HEK293 (cell line): Measurements from ENCODE around the gene OPCML.

Experiments
- CTCF ChIA-PET: fragments of 350-600 bp; formaldehyde crosslinking; extraction: SDS; loops from one replicate; lab custom pipeline; 2021; ENCODE audit warnings: antibody characterized with exemption; lab: Yijun Ruan, JAX
- POLR2A ChIA-PET: fragments of 300-600 bp; formaldehyde crosslinking; extraction: SDS; loops from one replicate; lab custom pipeline; 2020; ENCODE audit warnings: antibody characterized with exemption, inconsistent platforms; lab: Yijun Ruan, JAX
- H3K27ac ChIP-seq: fragments of 200-500 bp; sonication (Bioruptor generic); 2 replicates; pipeline ENCODE4 v1.5.1; 2014; ENCODE audit warnings: low read depth, low read length, control low read depth, inconsistent platforms; ENCODE audit errors: extremely low read depth
- H3K36me3 ChIP-seq, 2 experiments: fragments of 200-500 bp in 1 of 2; sonication (Bioruptor generic) in 1 of 2; 1 replicate in 1 of 2; 2 replicates in 1 of 2; pipeline ENCODE4 v1.5.1; 2014 to 2017; ENCODE audit warnings: inconsistent platforms in 2 of 2, low read length in 2 of 2; ENCODE audit not compliant: control insufficient read depth in 2 of 2, insufficient read depth in 1 of 2
- H3K4me1 ChIP-seq: fragments of 200-500 bp; sonication (Bioruptor generic); 2 replicates; pipeline ENCODE4 v1.5.1; 2014; ENCODE audit warnings: mild to moderate bottlenecking, low read length, inconsistent platforms; ENCODE audit not compliant: control insufficient read depth, insufficient read depth
- H3K4me3 ChIP-seq: 2 replicates; pipeline ENCODE4 v1.5.1; 2011; ENCODE audit warnings: low read depth, mild to moderate bottlenecking, control low read depth, low read length, moderate library complexity
- H3K9me3 ChIP-seq: fragments of 200-500 bp; sonication (Bioruptor generic); 2 replicates; pipeline ENCODE4 v1.5.1; 2014; ENCODE audit warnings: low read depth, low read length, inconsistent platforms; ENCODE audit not compliant: control insufficient read depth, insufficient read depth
- HOXC10 ChIP-seq: sonication (generic); formaldehyde crosslinking; IDR thresholded peaks from 2 replicates; pipeline ENCODE4 v1.8.1; 2023; ENCODE audit warnings: mild to moderate bottlenecking, missing genetic modification reagents
- SALL2 ChIP-seq: fragments of 450-650 bp; formaldehyde crosslinking; IDR thresholded peaks from 2 replicates; pipeline ENCODE4 v1.5.0; 2017; ENCODE audit warnings: missing biosample characterization, mild to moderate bottlenecking, missing genetic modification characterization, borderline replicate concordance
- ZNF121 ChIP-seq: fragments of 450-650 bp; formaldehyde crosslinking; IDR thresholded peaks from 2 replicates; pipeline ENCODE4 v1.5.1; 2016; ENCODE audit warnings: missing biosample characterization, missing genetic modification characterization
- ZNF138 ChIP-seq: fragments of 450-650 bp; formaldehyde crosslinking; IDR thresholded peaks from 2 replicates; pipeline ENCODE4 v1.5.1; 2016; ENCODE audit warnings: missing biosample characterization, missing genetic modification characterization, borderline replicate concordance
- ZNF214 ChIP-seq: fragments of 450-650 bp; formaldehyde crosslinking; IDR thresholded peaks from 2 replicates; pipeline ENCODE4 v1.5.1; 2017; ENCODE audit warnings: missing biosample characterization, mild to moderate bottlenecking, missing genetic modification characterization, borderline replicate concordance
- ZNF501 ChIP-seq: fragments of 450-650 bp; formaldehyde crosslinking; IDR thresholded peaks from 2 replicates; pipeline ENCODE4 v1.5.1; 2016; ENCODE audit warnings: missing biosample characterization, missing genetic modification characterization
- ZNF610 ChIP-seq: fragments of 450-650 bp; formaldehyde crosslinking; IDR thresholded peaks from 2 replicates; pipeline ENCODE4 v1.5.1; 2016; ENCODE audit warnings: missing biosample characterization, missing genetic modification characterization, borderline replicate concordance
- ZNF658 ChIP-seq: fragments of 450-650 bp; formaldehyde crosslinking; IDR thresholded peaks from 2 replicates; pipeline ENCODE4; 2016; ENCODE audit warnings: missing biosample characterization, missing genetic modification characterization
- ZNF785 ChIP-seq: fragments of 450-650 bp; formaldehyde crosslinking; IDR thresholded peaks from 2 replicates; pipeline ENCODE4 v1.5.1; 2016; ENCODE audit warnings: missing biosample characterization, missing genetic modification characterization
- ZSCAN30 ChIP-seq: fragments of 450-650 bp; IDR thresholded peaks from 2 replicates; pipeline ENCODE4 v1.5.1; 2018; ENCODE audit warnings: missing biosample characterization, mild to moderate bottlenecking, missing genetic modification characterization, moderate library complexity
- TF ChIP-seq, protein P1 (sequence below): fragments of 450-650 bp; formaldehyde crosslinking; IDR thresholded peaks from 2 replicates; pipeline ENCODE4 v1.5.1; 2016; ENCODE audit warnings: missing biosample characterization, missing genetic modification characterization, borderline replicate concordance
- TF ChIP-seq, protein P2 (sequence below): fragments of 450-650 bp; formaldehyde crosslinking; IDR thresholded peaks from 2 replicates; pipeline ENCODE4 v1.5.1; 2016; ENCODE audit warnings: missing biosample characterization, missing genetic modification characterization
- TF ChIP-seq, protein P3 (sequence below): fragments of 450-650 bp; formaldehyde crosslinking; IDR thresholded peaks from 2 replicates; pipeline ENCODE4 v1.5.1; 2017; ENCODE audit warnings: missing biosample characterization, missing genetic modification characterization
- TF ChIP-seq, protein P4 (sequence below): fragments of 450-650 bp; formaldehyde crosslinking; IDR thresholded peaks from 2 replicates; pipeline ENCODE4 v1.5.1; 2016; ENCODE audit warnings: missing biosample characterization, missing genetic modification characterization, borderline replicate concordance

The OPCML gene

DNA sequence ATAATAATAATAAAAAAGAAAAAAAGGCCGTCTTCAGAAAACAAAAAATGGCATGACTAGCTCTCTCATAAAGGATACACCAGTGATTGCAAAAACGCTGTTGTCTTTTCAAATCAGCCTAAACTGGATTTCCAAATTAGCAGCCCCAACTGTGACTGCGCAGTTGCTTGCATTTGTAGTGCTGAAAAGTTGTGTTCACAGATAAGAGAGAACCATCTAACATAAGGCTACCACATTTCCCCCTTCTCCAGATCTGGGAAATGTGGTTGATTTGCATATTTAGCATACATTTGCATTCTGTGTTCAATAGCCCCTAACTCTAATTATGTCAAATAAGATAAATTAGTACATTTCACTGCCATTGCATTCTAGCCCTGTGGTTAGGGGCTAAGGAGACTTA, 650.7 kb downstream of the OPCML start (continued):
- TF ChIP-seq ZNF121 (tag by site-specific recombination) (no peak), HOXC10 (CRISPR knock-in tag) (no peak)
- TF ChIP-seq, all 188 proteins: peak for 0

DNA sequence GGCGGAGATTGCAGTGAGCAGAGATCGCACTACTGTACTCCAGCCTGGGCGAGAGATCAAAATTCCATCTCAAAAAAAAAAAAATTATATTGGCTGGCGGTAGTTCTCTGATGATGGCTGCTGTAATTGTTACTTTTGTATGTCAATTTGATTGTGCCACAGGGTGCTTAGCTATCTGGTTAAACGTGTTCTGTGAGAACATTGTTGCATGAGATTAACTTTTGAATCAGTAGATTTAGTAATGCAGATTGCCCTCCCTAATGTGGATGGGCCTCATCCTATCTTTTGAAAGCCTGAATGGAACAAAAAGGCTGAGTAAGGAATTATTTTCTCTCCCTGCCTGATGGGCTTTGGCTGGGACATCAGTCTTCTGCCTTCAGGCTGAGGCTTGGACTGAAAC, 654.2 kb downstream of the OPCML start:
- H3K9me3 ChIP-seq, result no peaks in the 10 kb centered on the region
- no peak overlapping the region for H3K4me3 ChIP-seq
- H3K27ac ChIP-seq, result no peak overlapping the region
- no peaks in the 10 kb centered on the region for H3K36me3 ChIP-seq
- TF ChIP-seq, protein P1, sequence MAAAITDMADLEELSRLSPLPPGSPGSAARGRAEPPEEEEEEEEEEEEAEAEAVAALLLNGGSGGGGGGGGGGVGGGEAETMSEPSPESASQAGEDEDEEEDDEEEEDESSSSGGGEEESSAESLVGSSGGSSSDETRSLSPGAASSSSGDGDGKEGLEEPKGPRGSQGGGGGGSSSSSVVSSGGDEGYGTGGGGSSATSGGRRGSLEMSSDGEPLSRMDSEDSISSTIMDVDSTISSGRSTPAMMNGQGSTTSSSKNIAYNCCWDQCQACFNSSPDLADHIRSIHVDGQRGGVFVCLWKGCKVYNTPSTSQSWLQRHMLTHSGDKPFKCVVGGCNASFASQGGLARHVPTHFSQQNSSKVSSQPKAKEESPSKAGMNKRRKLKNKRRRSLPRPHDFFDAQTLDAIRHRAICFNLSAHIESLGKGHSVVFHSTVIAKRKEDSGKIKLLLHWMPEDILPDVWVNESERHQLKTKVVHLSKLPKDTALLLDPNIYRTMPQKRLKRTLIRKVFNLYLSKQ (tag by site-specific recombination), result no peak
- no peak for TF ChIP-seq ZNF501 (tag by site-specific recombination)
- TF ChIP-seq, protein P2, sequence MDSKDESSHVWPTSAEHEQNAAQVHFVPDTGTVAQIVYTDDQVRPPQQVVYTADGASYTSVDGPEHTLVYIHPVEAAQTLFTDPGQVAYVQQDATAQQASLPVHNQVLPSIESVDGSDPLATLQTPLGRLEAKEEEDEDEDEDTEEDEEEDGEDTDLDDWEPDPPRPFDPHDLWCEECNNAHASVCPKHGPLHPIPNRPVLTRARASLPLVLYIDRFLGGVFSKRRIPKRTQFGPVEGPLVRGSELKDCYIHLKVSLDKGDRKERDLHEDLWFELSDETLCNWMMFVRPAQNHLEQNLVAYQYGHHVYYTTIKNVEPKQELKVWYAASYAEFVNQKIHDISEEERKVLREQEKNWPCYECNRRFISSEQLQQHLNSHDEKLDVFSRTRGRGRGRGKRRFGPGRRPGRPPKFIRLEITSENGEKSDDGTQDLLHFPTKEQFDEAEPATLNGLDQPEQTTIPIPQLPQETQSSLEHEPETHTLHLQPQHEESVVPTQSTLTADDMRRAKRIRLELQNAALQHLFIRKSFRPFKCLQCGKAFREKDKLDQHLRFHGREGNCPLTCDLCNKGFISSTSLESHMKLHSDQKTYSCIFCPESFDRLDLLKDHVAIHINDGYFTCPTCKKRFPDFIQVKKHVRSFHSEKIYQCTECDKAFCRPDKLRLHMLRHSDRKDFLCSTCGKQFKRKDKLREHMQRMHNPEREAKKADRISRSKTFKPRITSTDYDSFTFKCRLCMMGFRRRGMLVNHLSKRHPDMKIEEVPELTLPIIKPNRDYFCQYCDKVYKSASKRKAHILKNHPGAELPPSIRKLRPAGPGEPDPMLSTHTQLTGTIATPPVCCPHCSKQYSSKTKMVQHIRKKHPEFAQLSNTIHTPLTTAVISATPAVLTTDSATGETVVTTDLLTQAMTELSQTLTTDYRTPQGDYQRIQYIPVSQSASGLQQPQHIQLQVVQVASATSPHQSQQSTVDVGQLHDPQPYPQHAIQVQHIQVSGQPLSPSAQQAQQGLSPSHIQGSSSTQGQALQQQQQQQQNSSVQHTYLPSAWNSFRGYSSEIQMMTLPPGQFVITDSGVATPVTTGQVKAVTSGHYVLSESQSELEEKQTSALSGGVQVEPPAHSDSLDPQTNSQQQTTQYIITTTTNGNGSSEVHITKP (tag by site-specific recombination), result no peak
- TF ChIP-seq ZNF138 (tag by site-specific recombination), result no peak
- no peak for TF ChIP-seq SALL2 (tag by site-specific recombination)
- TF ChIP-seq ZNF785 (tag by site-specific recombination), result no peak
- TF ChIP-seq, protein P3, sequence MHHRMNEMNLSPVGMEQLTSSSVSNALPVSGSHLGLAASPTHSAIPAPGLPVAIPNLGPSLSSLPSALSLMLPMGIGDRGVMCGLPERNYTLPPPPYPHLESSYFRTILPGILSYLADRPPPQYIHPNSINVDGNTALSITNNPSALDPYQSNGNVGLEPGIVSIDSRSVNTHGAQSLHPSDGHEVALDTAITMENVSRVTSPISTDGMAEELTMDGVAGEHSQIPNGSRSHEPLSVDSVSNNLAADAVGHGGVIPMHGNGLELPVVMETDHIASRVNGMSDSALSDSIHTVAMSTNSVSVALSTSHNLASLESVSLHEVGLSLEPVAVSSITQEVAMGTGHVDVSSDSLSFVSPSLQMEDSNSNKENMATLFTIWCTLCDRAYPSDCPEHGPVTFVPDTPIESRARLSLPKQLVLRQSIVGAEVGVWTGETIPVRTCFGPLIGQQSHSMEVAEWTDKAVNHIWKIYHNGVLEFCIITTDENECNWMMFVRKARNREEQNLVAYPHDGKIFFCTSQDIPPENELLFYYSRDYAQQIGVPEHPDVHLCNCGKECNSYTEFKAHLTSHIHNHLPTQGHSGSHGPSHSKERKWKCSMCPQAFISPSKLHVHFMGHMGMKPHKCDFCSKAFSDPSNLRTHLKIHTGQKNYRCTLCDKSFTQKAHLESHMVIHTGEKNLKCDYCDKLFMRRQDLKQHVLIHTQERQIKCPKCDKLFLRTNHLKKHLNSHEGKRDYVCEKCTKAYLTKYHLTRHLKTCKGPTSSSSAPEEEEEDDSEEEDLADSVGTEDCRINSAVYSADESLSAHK (tag by site-specific recombination), result no peak
- TF ChIP-seq ZNF658 (tag by site-specific recombination), result no peak
- TF ChIP-seq, protein P4, sequence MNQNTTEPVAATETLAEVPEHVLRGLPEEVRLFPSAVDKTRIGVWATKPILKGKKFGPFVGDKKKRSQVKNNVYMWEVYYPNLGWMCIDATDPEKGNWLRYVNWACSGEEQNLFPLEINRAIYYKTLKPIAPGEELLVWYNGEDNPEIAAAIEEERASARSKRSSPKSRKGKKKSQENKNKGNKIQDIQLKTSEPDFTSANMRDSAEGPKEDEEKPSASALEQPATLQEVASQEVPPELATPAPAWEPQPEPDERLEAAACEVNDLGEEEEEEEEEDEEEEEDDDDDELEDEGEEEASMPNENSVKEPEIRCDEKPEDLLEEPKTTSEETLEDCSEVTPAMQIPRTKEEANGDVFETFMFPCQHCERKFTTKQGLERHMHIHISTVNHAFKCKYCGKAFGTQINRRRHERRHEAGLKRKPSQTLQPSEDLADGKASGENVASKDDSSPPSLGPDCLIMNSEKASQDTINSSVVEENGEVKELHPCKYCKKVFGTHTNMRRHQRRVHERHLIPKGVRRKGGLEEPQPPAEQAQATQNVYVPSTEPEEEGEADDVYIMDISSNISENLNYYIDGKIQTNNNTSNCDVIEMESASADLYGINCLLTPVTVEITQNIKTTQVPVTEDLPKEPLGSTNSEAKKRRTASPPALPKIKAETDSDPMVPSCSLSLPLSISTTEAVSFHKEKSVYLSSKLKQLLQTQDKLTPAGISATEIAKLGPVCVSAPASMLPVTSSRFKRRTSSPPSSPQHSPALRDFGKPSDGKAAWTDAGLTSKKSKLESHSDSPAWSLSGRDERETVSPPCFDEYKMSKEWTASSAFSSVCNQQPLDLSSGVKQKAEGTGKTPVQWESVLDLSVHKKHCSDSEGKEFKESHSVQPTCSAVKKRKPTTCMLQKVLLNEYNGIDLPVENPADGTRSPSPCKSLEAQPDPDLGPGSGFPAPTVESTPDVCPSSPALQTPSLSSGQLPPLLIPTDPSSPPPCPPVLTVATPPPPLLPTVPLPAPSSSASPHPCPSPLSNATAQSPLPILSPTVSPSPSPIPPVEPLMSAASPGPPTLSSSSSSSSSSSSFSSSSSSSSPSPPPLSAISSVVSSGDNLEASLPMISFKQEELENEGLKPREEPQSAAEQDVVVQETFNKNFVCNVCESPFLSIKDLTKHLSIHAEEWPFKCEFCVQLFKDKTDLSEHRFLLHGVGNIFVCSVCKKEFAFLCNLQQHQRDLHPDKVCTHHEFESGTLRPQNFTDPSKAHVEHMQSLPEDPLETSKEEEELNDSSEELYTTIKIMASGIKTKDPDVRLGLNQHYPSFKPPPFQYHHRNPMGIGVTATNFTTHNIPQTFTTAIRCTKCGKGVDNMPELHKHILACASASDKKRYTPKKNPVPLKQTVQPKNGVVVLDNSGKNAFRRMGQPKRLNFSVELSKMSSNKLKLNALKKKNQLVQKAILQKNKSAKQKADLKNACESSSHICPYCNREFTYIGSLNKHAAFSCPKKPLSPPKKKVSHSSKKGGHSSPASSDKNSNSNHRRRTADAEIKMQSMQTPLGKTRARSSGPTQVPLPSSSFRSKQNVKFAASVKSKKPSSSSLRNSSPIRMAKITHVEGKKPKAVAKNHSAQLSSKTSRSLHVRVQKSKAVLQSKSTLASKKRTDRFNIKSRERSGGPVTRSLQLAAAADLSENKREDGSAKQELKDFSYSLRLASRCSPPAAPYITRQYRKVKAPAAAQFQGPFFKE (tag by site-specific recombination), result no peak
- TF ChIP-seq ZNF214, result no peak
- no peak for TF ChIP-seq ZSCAN30 (tag by site-specific recombination)
- no peak for TF ChIP-seq ZNF610 (tag by site-specific recombination)
- POLR2A ChIA-PET, result no interaction called here
- CTCF ChIA-PET, result interaction anchor here (0.6 kb wide), 1 partner anchor 286 kb away, joined by 3 read pairs; no protein-coding TSS in a partner anchor
- no peaks in the 10 kb centered on the region for H3K4me1 ChIP-seq
